K562 (cell line): Measurements from ENCODE around the gene SEH1L.

Source experiments
- EP300 ChIP-seq: IDR thresholded peaks from 2 replicates; pipeline ENCODE4 v1.6.1; 2012; ENCODE audit warnings: low read length, improper control_type of control experiment
- HSF4 ChIP-seq: fragments of 250-450 bp; sonication (Bioruptor Pico); IDR thresholded peaks from 2 replicates; pipeline ENCODE4 v2.1.2; 2022; ENCODE audit warnings: mild to moderate bottlenecking, moderate library complexity, borderline replicate concordance
- TOE1 ChIP-seq, 2 experiments: fragments of 450-650 bp in 1 of 2; sonication (generic) in 1 of 2; formaldehyde crosslinking in 1 of 2; IDR thresholded peaks; 2 replicates each; pipeline versions ENCODE4 v1.7.1 to v1.8.0; 2016 to 2022; ENCODE audit warnings: borderline replicate concordance in 2 of 2, mild to moderate bottlenecking in 2 of 2, antibody characterized with exemption in 1 of 2, inconsistent platforms in 1 of 2, low read depth in 1 of 2, missing genetic modification reagents in 1 of 2, moderate library complexity in 1 of 2
- TF ChIP-seq, protein P1 (sequence below): fragments of 450-650 bp; IDR thresholded peaks from 2 replicates; pipeline ENCODE4 v1.6.1; 2017; ENCODE audit warnings: antibody characterized with exemption, mild to moderate bottlenecking

DNA sequence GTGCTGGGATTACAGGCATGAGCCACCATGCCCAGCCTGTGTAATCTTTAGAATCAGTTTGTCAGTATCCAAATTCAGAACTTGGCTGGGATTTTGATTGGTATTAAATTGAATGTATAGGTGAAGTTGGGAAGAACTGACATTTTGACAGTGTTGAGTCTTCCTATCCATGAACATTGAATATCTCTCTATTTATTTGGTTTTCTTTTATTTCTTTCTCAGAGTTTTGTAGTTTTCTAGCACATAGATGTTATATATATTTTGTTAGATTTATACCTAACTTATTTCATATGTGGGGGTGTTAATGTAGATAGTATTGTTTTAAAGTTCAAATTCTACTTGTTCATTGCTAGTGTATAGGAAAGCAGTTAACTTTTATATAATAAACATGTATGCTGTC lies 74.8 kb downstream of the SEH1L start:
- no peak for TF ChIP-seq EP300
- no peak for TF ChIP-seq TOE1 (IDR thresholded peaks at IDR 0.05; ENCODE audit: borderline replicate concordance)
- no peak for TF ChIP-seq TOE1 (CRISPR knock-in tag; IDR thresholded peaks at IDR 0.05; ENCODE audit: borderline replicate concordance, low read depth)
- no peak for TF ChIP-seq HSF4
- TF ChIP-seq, protein P1, sequence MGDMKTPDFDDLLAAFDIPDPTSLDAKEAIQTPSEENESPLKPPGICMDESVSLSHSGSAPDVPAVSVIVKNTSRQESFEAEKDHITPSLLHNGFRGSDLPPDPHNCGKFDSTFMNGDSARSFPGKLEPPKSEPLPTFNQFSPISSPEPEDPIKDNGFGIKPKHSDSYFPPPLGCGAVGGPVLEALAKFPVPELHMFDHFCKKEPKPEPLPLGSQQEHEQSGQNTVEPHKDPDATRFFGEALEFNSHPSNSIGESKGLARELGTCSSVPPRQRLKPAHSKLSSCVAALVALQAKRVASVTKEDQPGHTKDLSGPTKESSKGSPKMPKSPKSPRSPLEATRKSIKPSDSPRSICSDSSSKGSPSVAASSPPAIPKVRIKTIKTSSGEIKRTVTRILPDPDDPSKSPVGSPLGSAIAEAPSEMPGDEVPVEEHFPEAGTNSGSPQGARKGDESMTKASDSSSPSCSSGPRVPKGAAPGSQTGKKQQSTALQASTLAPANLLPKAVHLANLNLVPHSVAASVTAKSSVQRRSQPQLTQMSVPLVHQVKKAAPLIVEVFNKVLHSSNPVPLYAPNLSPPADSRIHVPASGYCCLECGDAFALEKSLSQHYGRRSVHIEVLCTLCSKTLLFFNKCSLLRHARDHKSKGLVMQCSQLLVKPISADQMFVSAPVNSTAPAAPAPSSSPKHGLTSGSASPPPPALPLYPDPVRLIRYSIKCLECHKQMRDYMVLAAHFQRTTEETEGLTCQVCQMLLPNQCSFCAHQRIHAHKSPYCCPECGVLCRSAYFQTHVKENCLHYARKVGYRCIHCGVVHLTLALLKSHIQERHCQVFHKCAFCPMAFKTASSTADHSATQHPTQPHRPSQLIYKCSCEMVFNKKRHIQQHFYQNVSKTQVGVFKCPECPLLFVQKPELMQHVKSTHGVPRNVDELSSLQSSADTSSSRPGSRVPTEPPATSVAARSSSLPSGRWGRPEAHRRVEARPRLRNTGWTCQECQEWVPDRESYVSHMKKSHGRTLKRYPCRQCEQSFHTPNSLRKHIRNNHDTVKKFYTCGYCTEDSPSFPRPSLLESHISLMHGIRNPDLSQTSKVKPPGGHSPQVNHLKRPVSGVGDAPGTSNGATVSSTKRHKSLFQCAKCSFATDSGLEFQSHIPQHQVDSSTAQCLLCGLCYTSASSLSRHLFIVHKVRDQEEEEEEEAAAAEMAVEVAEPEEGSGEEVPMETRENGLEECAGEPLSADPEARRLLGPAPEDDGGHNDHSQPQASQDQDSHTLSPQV = no peak
